Gastroesophageal sphincter (tissue), 3 donors: Measurements from ENCODE around the gene RFXAP.

Experiments
- EP300 ChIP-seq: sonication (generic); formaldehyde crosslinking; IDR thresholded peaks from one replicate; pipeline ENCODE4 v1.6.1; 2017; ENCODE audit warnings: antibody characterized with exemption, mild to moderate bottlenecking
- POLR2A ChIP-seq, 2 donors: fragments of 450-650 bp; IDR thresholded peaks; one replicate each; pipeline ENCODE4 v1.6.1; 2017; ENCODE audit warnings: antibody characterized with exemption in 2 of 2, mild to moderate bottlenecking in 2 of 2, moderate library complexity in 1 of 2
- POLR2AphosphoS5 ChIP-seq: sonication (generic); formaldehyde crosslinking; IDR thresholded peaks from one replicate; pipeline ENCODE4 v1.6.1; 2017; ENCODE audit warnings: antibody characterized with exemption
- TF ChIP-seq, protein P1 (sequence below), 4 experiments: fragments of 200-600 bp in 2 of 4; fragments of 450-650 bp in 2 of 4; sonication (generic) in 1 of 4; IDR thresholded peaks; one replicate each; pipeline ENCODE4 v1.5.1; 2017 to 2019; ENCODE audit warnings: antibody characterized with exemption in 4 of 4, mild to moderate bottlenecking in 2 of 4, moderate library complexity in 2 of 4

DNA sequence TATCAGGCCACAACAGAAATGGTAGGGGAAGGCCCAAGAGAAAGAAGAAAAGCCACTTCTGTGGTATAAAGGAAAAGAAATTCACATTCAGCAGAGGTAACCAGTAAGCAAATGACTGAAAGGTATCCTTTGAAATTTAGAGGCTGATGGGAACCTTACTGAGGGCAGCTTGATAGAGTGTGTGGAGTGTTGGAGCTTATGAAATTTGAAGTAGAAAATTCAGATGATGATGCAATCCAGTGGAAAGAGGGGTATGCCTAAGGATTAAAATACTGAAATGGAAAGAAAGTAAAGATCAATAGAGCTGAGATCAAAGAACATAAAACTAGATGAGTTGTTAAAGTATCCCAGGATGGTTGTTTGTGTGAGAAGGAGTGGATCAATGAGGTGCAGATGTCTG lies 42.8 kb upstream of the RFXAP start:
- TF ChIP-seq, protein P1, sequence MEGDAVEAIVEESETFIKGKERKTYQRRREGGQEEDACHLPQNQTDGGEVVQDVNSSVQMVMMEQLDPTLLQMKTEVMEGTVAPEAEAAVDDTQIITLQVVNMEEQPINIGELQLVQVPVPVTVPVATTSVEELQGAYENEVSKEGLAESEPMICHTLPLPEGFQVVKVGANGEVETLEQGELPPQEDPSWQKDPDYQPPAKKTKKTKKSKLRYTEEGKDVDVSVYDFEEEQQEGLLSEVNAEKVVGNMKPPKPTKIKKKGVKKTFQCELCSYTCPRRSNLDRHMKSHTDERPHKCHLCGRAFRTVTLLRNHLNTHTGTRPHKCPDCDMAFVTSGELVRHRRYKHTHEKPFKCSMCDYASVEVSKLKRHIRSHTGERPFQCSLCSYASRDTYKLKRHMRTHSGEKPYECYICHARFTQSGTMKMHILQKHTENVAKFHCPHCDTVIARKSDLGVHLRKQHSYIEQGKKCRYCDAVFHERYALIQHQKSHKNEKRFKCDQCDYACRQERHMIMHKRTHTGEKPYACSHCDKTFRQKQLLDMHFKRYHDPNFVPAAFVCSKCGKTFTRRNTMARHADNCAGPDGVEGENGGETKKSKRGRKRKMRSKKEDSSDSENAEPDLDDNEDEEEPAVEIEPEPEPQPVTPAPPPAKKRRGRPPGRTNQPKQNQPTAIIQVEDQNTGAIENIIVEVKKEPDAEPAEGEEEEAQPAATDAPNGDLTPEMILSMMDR (IDR thresholded peaks at IDR 0.05), result no peak
- TF ChIP-seq POLR2A (IDR thresholded peaks at IDR 0.05), result no peak
- TF ChIP-seq EP300, result no peak
- no peak for TF ChIP-seq POLR2AphosphoS5
